B cell (primary cell): ENCODE data around the gene RRP1. TPM values are rescaled to one million over a fixed set of nuclear protein-coding genes. Genes with fewer than 3 reads are reported as not detected.

ENCODE experiments used
- ATAC-seq: fragments of 200-7000 bp; cut with Tn5 transposase; one replicate; pipeline ENCODE4 v1.10.0; 2021; ENCODE audit warnings: low read depth, mild to moderate bottlenecking, moderate number of reproducible peaks, moderate library complexity
- CTCF ChIA-PET: fragments of 350-600 bp; sonication (Branson Sonifier 250); formaldehyde crosslinking; loops from one replicate; lab custom pipeline; 2021; ENCODE audit warnings: antibody characterized with exemption, inconsistent platforms; lab: Charles Lee
- POLR2A ChIA-PET: fragments of 350-600 bp; sonication (Branson Sonifier 250); formaldehyde crosslinking; loops from one replicate; lab custom pipeline; 2021; ENCODE audit warnings: antibody characterized with exemption; lab: Charles Lee
- DNase-seq: peaks from one replicate; pipeline ENCODE4 v3.0.0; 2013
- H2AFZ ChIP-seq: 2 replicates; pipeline ENCODE4 v1.6.1; 2012; ENCODE audit warnings: mild to moderate bottlenecking, low read depth, low read length; ENCODE audit not compliant: insufficient read depth, poor library complexity, severe bottlenecking
- H3K27ac ChIP-seq, 2 donors: 1 replicate in 1 of 2; 2 replicates in 1 of 2; pipeline ENCODE4 v1.5.1; 2012 to 2013; ENCODE audit warnings: low read length in 2 of 2, mild to moderate bottlenecking in 2 of 2, moderate library complexity in 1 of 2
- H3K27me3 ChIP-seq, 4 experiments: fragments of 200-600 bp in 1 of 4; sonication (generic) in 1 of 4; replicated peaks in 1 of 4; 1 replicate in 2 of 4; 2 replicates in 2 of 4; pipeline versions ENCODE4 v1.6.1 to v1.7.0; 2013 to 2016; ENCODE audit warnings: low read length in 3 of 4, mild to moderate bottlenecking in 2 of 4, mixed read lengths in 1 of 4, moderate library complexity in 1 of 4; ENCODE audit not compliant: insufficient read depth in 4 of 4, control insufficient read depth in 3 of 4; ENCODE audit errors: control extremely low read depth in 1 of 4
- H3K36me3 ChIP-seq, 2 experiments: replicated peaks in 1 of 2; 1 replicate in 1 of 2; 2 replicates in 1 of 2; pipeline versions ENCODE4 v1.6.1 to v1.7.1; 2013; ENCODE audit warnings: low read length in 1 of 2; ENCODE audit not compliant: insufficient read depth in 2 of 2, control insufficient read depth in 1 of 2; ENCODE audit errors: control extremely low read depth in 1 of 2, extremely low read depth in 1 of 2
- H3K4me1 ChIP-seq, 2 donors: fragments of 200-600 bp in 1 of 2; sonication (generic) in 1 of 2; 1 replicate in 1 of 2; 2 replicates in 1 of 2; pipeline versions ENCODE4 v1.5.1 to v1.6.1; 2013 to 2017; ENCODE audit warnings: low read length in 2 of 2; ENCODE audit not compliant: control insufficient read depth in 2 of 2, insufficient read depth in 2 of 2
- H3K4me2 ChIP-seq: replicated peaks from 2 replicates; pipeline ENCODE3; 2012; ENCODE audit warnings: mild to moderate bottlenecking, low read depth, low read length; ENCODE audit not compliant: poor library complexity, severe bottlenecking
- H3K4me3 ChIP-seq, 5 experiments: fragments of 200-600 bp in 1 of 5; sonication (generic) in 1 of 5; 1 replicate in 3 of 5; 2 replicates in 2 of 5; pipeline versions ENCODE4 v1.5.1 to v1.7.0; 2011 to 2016; ENCODE audit warnings: low read length in 4 of 5, mild to moderate bottlenecking in 4 of 5, low read depth in 2 of 5, control low read depth in 1 of 5, moderate library complexity in 1 of 5; ENCODE audit not compliant: insufficient read depth in 1 of 5; ENCODE audit errors: control extremely low read depth in 1 of 5, extremely low read depth in 1 of 5
- H3K79me2 ChIP-seq: fragments of 200-600 bp; sonication (generic); one replicate; pipeline ENCODE4 v1.6.0; 2016; ENCODE audit warnings: low read length; ENCODE audit not compliant: control insufficient read depth, insufficient read depth
- H3K9ac ChIP-seq: fragments of 200-600 bp; sonication (generic); 2 replicates; pipeline ENCODE4 v1.6.1; 2017; ENCODE audit warnings: mild to moderate bottlenecking, low read length, moderate library complexity
- H3K9me3 ChIP-seq, 3 donors: one replicate each; pipeline versions ENCODE4 v1.6.1 to v1.7.1; 2013; ENCODE audit warnings: low read length in 2 of 3; ENCODE audit not compliant: control insufficient read depth in 2 of 3, insufficient read depth in 1 of 3; ENCODE audit errors: control extremely low read depth in 1 of 3
- H4K20me1 ChIP-seq: 2 replicates; pipeline ENCODE4 v1.6.0; 2012; ENCODE audit warnings: mild to moderate bottlenecking, low read length; ENCODE audit not compliant: insufficient read depth, control insufficient read depth, poor library complexity, severe bottlenecking
- H3K27ac Mint-ChIP-seq: one replicate; pipeline ENCODE4 v1.8.0; 2021; ENCODE audit warnings: mixed read lengths
- H3K27me3 Mint-ChIP-seq: one replicate; pipeline ENCODE4 v1.8.0; 2021; ENCODE audit warnings: mixed read lengths
- H3K4me1 Mint-ChIP-seq: one replicate; pipeline ENCODE4 v1.8.0; 2021; ENCODE audit warnings: mixed read lengths
- H3K4me3 Mint-ChIP-seq: one replicate; pipeline ENCODE4 v1.8.0; 2021; ENCODE audit warnings: mixed read lengths
- H3K9me3 Mint-ChIP-seq: one replicate; pipeline ENCODE4 v1.8.0; 2022; ENCODE audit warnings: mixed read lengths; ENCODE audit not compliant: insufficient read depth
- CTCF ChIP-seq: fragments of 200-600 bp; IDR thresholded peaks from one replicate; pipeline ENCODE4 v1.8.0; 2022; ENCODE audit warnings: antibody characterized with exemption, mild to moderate bottlenecking
- EZH2 ChIP-seq: IDR thresholded peaks from 2 replicates; pipeline ENCODE4 v1.6.1; 2012; ENCODE audit warnings: borderline replicate concordance, low read depth, mild to moderate bottlenecking, moderate library complexity, low read length; ENCODE audit not compliant: insufficient read depth, poor library complexity, severe bottlenecking
- WGBS: methylation state at CpG from one replicate; pipeline ENCODE4 v1.1.5; 2013; ENCODE audit warnings: missing lambda C conversion rate; ENCODE audit not compliant: insufficient coverage; 5-methylcytosine and 5-hydroxymethylcytosine counted together
- intact Hi-C: fragments of 100-400 bp; cut with micrococcal nuclease; formaldehyde crosslinking; loops from one replicate; pipeline ENCODE4 v1.10.0; 2022
- polyA plus RNA-seq: library from polyadenylated mRNA; depleted of rRNA; stranded (reverse); fragments of >200 nt; gene quantifications from 2 replicates; pipeline ENCODE4 v1.2.3, GENCODE V29; 2012
- total RNA-seq, 2 donors: library from RNA; stranded (reverse); fragments of 120-200 nt in 1 of 2; gene quantifications; 1 replicate in 1 of 2; 2 replicates in 1 of 2; pipeline versions ENCODE4 v1.2.3 to v1.2.4, GENCODE V29; 2013 to 2022

Gene RRP1
- total and polyA plus RNA-seq, 2 donors (not counting 1 experiment from before 2014, with no cell fraction given): 9.6 to 27.8 TPM

- ATAC-seq (no peak), DNase-seq (no peak)
- POLR2A ChIA-PET: no interaction called here
- Histone ChIP-seq H3K9ac (no peak overlapping the region), H3K36me3 (peaks cover 0 to 3% of the 10 kb centered on the region in 2 experiments), H3K27ac (no peak overlapping the region), H2AFZ (no peak overlapping the region), H3K27me3 (peaks cover 0 to 22% (median 5%) of the 10 kb centered on the region in 4 experiments), H3K9me3 (peaks cover 0 to 6% (median 0%) of the 10 kb centered on the region in 3 donors), H3K79me2 (peaks cover 27% of the 10 kb centered on the region), H3K4me2 (no peak overlapping the region), H4K20me1 (peaks cover 59% of the 10 kb centered on the region), H3K4me1 (peaks cover 33 to 51% of the 10 kb centered on the region in 2 donors), H3K4me3 (no peak overlapping the region)
- Mint-ChIP-seq H3K4me1 (peaks cover 30% of the 10 kb centered on the region), H3K27me3 (peaks cover 7% of the 10 kb centered on the region), H3K9me3 (no peaks in the 10 kb centered on the region), H3K27ac (no peak overlapping the region), H3K4me3 (no peak overlapping the region)
- 89% methylated on average over 21 of the region's 22 CpGs for WGBS
- CTCF ChIA-PET: interaction anchor here (1.0 to 3.8 kb wide), 3 partner anchors 129 to 168 kb away, joined by 3 to 46 read pairs (median 4); no protein-coding TSS in a partner anchor
- intact Hi-C loops: loop anchor here (10.0 kb wide), 1 partner anchor 56 kb away; the partner anchor contains the start of gene AGPAT3
- no peak for TF ChIP-seq CTCF
- TF ChIP-seq EZH2: no peak
Measured at GRCh38 chr21:43808832-43809251, 19.5 kb downstream of the RRP1 start.

GRCh38 chr21:43809346-43809799, 20.0 kb downstream of the RRP1 start:
- CTCF ChIA-PET: interaction anchor here (1.0 to 3.8 kb wide), 3 partner anchors 128 to 167 kb away, joined by 3 to 46 read pairs (median 4); no protein-coding TSS in a partner anchor
- Histone ChIP-seq H3K4me2 (no peak overlapping the region), H4K20me1 (peaks cover 57% of the 10 kb centered on the region), H3K79me2 (peaks cover 27% of the 10 kb centered on the region), H3K27ac (no peak overlapping the region), H3K4me1 (peaks cover 32 to 46% of the 10 kb centered on the region in 2 donors), H3K27me3 (peaks cover 0 to 22% (median 5%) of the 10 kb centered on the region in 4 experiments), H3K4me3 (no peak overlapping the region), H3K9me3 (peaks cover 0 to 6% (median 0%) of the 10 kb centered on the region in 3 donors), H2AFZ (no peak overlapping the region), H3K9ac (no peak overlapping the region), H3K36me3 (no peaks in the 10 kb centered on the region)
- no peaks in the 10 kb centered on the region for H3K9me3 Mint-ChIP-seq
- intact Hi-C loops: loop anchor here (10.0 kb wide), 1 partner anchor 55 kb away; the partner anchor contains the start of gene AGPAT3
- H3K27me3 Mint-ChIP-seq: peaks cover 7% of the 10 kb centered on the region
- POLR2A ChIA-PET: no interaction called here
- 97% methylated on average over 11 of the region's 16 CpGs for WGBS
- no peak overlapping the region for H3K27ac Mint-ChIP-seq
- no peak for DNase-seq
- ATAC-seq: no peak
- no peak for TF ChIP-seq EZH2
- no peak for TF ChIP-seq CTCF
- H3K4me1 Mint-ChIP-seq: peaks cover 30% of the 10 kb centered on the region
- no peak overlapping the region for H3K4me3 Mint-ChIP-seq
